RPMI8226 (cell line): ENCODE measurements around the gene FAM163B.
A peak's percentile ranks its signal among the peaks of the same experiment; 100 is the strongest.
"Not testable (repeated sequence)": the region's sequence is repeated elsewhere in the genome, so short reads cannot be mapped to it uniquely, and the experiment has no call there.

Experiments used
- DNase-seq: peaks from one replicate; pipeline ENCODE4 v3.0.0-alpha.2; 2015

FAM163B gene

GRCh38 chr9:133639613-133640012, 30.4 kb upstream of the FAM163B start:
- DNase-seq = no peak

GRCh38 chr9:133638711-133639110, 29.5 kb upstream of the FAM163B start:
- no peak for DNase-seq

- DNase-seq = no peak
Observed at GRCh38 chr9:133638076-133638475, 28.9 kb upstream of the FAM163B start.

DNA sequence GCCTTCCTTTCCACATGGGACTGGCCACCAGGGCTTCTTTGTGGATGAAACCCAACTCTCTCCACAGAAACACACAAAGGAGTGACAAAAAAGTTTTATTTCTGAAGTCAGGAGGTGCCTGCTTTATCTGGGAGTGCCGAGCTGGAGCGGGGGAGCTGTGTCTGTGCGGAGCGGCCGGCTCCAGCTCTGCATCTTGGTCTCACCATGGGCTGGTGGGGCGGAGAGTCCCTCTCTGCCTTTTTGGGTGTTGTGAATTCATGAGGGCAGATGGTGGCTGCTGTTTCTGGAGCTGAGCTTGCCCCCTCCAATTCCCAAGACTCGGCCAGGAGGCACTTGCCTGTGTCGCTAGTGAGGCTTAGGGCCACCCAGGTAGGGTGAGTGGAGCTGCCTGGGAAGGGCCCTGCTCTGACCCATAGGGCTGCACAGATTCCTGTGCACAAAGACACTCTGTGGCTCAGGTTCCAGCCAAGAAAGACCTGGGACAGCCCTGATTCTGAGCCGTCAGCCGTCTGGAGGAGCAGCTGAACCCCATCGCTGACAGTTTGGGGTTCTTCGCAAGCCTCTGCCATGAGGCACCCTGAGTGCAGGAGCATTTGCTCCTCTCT, 28.4 kb upstream of the FAM163B start:
- DNase-seq = no peak

- DNase-seq = no peak
Observed at GRCh38 chr9:133636902-133637301, 27.7 kb upstream of the FAM163B start.

DNA sequence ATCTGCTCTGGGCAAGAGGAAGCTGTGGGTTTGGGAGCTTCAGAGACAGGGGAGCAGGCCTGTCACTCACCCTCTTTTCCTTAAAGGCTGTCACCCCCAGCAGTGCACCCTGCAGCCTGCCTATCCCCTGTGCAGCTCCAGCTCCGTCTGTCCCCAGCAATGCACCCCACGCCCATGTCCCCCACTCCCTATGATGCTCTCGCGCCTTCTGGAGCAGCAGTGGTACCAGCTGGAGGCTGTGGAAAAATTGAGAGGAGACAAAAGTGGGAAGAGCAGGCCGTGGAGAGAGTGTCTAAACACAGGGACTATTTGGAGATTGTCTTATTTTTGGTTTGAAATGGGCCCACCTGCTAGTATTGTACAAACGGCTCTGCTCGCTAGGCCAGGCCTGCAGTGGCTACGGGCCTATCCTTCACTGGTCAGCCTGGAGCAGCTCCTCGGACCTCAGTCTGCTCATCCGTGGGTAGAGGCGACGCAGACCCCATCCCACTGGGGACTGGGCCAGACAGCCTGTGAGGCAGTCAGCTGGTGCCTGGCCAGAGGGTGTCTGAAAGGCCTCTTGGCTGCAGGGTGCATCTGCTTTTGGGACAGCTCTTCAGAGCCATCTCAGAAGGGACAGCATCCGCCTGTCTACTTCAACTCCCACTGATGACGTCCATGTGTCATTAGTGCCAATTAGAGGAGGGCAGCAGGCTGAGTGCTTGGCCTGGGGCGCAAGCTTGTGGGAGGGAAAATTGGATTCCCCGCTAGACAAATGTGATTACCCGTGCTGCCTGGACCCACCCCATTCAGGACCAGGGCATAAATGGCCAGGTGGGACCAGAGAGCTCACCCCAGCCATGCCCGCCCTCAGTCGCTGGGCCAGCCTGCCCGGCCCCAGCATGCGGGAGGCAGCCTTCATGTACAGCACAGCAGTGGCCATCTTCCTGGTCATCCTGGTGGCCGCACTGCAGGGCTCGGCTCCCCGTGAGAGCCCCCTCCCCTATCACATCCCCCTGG, 26.6 kb upstream of the FAM163B start, which contains the start of gene DBH:
Gene DBH, plus strand, starts transcription at position 831 of the 999 bp plus-strand sequence. Its CDS starts 9 bp downstream, at position 840.
- DNase-seq = no peak

- no peak for DNase-seq
Observed at GRCh38 chr9:133635098-133635497, 25.9 kb upstream of the FAM163B start.

DNA sequence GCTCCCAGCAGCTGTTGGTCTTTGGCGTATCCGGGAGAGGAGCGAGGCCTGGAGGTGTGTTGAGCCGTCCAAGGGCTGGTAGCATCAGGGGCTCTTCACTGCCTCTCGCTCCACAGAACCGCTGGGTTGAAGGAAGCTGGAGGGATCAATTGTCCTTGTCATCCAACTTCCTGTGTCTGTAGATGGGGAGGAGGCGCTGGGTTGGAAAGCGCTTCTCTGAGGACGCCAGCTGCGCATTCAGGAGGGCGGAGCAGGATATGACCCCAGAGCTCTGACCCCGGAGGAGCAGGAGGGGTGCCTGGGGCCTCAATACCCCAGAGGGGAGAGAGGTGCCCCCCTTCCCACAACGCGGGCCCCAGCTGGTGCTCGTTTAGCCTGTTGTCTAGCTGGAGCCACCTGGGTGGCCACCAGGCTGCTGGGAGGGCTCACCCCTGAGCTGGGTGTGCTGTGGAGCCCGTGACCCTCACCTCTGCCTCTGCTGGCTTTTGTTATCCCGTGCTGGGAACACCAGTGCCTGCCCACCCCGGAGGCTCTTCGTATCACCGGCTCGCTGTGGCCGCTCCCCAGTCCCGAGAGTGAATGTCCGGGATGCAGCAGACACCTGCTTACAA, 25.0 kb upstream of the FAM163B start:
- DNase-seq = peak; percentile 59

- DNase-seq = no peak
Observed at GRCh38 chr9:133633681-133634080, 24.5 kb upstream of the FAM163B start.

GRCh38 chr9:133632806-133633680, 23.9 kb upstream of the FAM163B start:
- DNase-seq = peak; percentile 79

DNA sequence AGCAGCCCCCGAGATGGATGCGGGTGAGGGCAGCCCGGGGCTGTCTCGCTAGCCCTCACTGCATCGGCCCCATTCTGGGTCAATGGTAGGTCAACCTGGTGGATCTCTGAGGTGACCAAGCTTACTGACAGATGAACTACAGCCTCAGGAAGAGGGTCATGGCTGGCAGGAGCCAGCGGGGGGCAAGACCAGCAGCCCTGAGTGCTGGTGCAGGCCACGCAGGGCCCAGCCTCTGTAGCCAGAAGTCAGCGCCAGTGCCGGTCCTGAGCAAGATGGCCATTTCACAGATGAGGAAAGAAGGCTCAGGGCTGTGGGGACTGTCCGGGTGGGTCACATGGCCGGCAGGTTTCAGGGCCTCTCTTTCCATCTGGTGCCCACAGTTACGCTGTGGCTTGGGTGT, 21.9 kb upstream of the FAM163B start:
- no peak for DNase-seq

DNA sequence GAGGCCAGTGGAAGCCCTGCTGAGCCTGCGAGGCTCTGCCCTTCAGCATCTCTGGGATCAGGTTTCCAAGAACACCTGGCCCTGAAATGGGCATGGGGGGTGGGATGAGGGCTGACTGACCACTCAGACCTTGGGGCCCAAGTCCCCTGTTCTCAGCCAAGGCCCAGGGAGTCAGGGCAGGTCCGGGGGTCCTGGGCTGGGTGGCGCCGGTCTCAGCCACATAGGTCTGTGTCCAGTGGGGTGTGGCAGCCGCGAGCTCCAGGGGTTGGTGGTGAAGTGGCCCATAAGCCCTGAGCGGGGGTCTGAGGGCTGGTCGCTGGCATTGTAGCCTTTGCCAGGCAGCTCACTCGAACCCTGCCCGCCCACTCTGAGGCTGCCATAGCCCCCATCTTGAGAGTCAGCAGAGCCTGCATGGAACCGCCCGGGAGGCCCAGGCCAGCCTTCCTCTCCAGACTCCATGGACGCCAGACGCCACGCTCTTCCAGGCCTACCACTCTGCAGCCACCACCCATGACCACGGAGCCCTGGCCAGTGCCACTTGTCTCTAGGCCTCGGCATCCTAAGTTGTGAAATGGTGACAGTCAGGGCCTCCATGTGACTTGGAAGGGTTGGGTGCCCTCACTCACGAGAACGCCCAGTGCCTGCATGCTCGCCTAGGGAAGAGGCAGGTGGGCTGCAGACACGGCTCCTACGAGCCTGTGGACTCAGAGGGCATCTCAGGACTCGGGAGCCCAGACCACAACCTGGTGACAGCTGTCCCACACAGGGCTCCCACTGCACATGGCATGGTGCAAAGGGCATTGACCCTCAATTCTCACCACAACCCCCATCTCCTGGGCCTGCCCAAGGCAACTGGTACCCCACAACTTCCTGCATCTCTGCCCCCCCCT, 20.3 kb upstream of the FAM163B start:
- no peak for DNase-seq

- DNase-seq = no peak
Observed at GRCh38 chr9:133628766-133629165, 19.6 kb upstream of the FAM163B start.

GRCh38 chr9:133627341-133627740, 18.2 kb upstream of the FAM163B start:
- DNase-seq = no peak

DNA sequence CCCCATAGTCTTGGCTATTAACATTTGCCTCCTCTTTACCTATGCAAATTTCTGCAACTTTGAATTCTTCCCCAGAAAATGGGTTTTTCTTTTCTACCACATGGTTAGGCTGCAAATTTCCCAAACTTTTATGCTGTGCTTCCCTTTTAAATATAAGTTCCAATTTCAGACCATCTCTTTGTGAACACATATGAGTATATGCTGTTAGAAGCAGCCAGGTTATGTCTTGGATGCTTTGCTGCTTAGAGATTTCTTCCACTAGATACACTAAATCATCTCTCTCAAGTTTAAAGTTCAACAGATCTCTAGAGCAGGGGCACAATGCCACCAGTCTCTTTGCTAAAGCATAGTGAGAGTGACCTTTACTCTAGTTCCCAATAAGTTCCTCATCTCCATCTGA, 16.8 kb upstream of the FAM163B start:
- not testable (repeated sequence) for DNase-seq

- DNase-seq = no peak
Observed at GRCh38 chr9:133622555-133622954, 13.4 kb upstream of the FAM163B start.

GRCh38 chr9:133621725-133622267, 12.6 kb upstream of the FAM163B start:
- no peak for DNase-seq

- peak; percentile 83 for DNase-seq
Observed at GRCh38 chr9:133619791-133620190, 10.6 kb upstream of the FAM163B start.

GRCh38 chr9:133618726-133619125, 9.5 kb upstream of the FAM163B start:
- DNase-seq = no peak

GRCh38 chr9:133616643-133617405, 7.6 kb upstream of the FAM163B start:
- no peak for DNase-seq
